Measurements from ENCODE around the gene RFX4.

- no peak for TF ChIP-seq POLR2A (IDR thresholded peaks at IDR 0.05; ENCODE audit: control extremely low read depth in 1 of 2, low read depth in 2 of 2, low read length in 2 of 2)
- no peak for TF ChIP-seq CTCF (IDR thresholded peaks at IDR 0.05; ENCODE audit: control extremely low read depth in 1 of 3, insufficient read depth in 1 of 3, low read depth in 1 of 3, low read length in 3 of 3)
- no peak for TF ChIP-seq SIX5 (IDR thresholded peaks at IDR 0.05; ENCODE audit: low read depth, low read length)
- no peak for TF ChIP-seq GABPA (IDR thresholded peaks at IDR 0.05; ENCODE audit: borderline replicate concordance, insufficient read depth, low read length)
- no peak for TF ChIP-seq RAD21 (IDR thresholded peaks at IDR 0.05 in 1 of 2, conservative IDR thresholded peaks at IDR 0.05 in 1 of 2; ENCODE audit: low read depth in 2 of 2, low read length in 2 of 2)
- no peak for TF ChIP-seq CHD2 (IDR thresholded peaks at IDR 0.05; ENCODE audit: low read length)
These were observed 584 bp upstream of the RFX4 start for GRCh38 chr12:106582249-106582591.
